Adipose tissue (tissue), 3 donors: Measurements from ENCODE around the gene TFEB. TPM values are rescaled to one million over a fixed set of nuclear protein-coding genes. Genes with fewer than 3 reads are reported as not detected.

Source experiments
- H3K27ac ChIP-seq: one replicate; pipeline ENCODE4 v1.5.1; 2013; ENCODE audit warnings: low read depth, low read length
- WGBS, 3 donors: extraction: QIAGEN DNeasy Blood & Tissue Kit; methylation state at CpG; one replicate each; pipeline ENCODE4 v1.1.7; 2013; 5-methylcytosine and 5-hydroxymethylcytosine counted together
- polyA plus RNA-seq, 3 donors: library from polyadenylated mRNA; stranded (reverse); fragments of 200-250 nt; gene quantifications; one replicate each; pipeline ENCODE4 v1.2.3, GENCODE V29; 2013
- donor health status: healthy with polysubstance abuse.
- donor health status: Bipolar disorder and iron deficiency.
- donor health status: healthy.

TFEB gene
- polyA plus RNA-seq, 3 donors: 10.1 to 18.1 (median 13.9) TPM

- WGBS, 3 donors: 71 to 73% (median 72%) methylated on average over 11 of the region's 11 CpGs
- H3K27ac ChIP-seq: no peak overlapping the region
Observed at GRCh38 chr6:41642090-41642959, 93.1 kb downstream of the TFEB start.

- 82 to 94% (median 92%) methylated on average over 9 of the region's 9 CpGs for WGBS, 3 donors
- H3K27ac ChIP-seq: no peak overlapping the region
Observed at GRCh38 chr6:41641352-41641925, 94.0 kb downstream of the TFEB start.

- no peak overlapping the region for H3K27ac ChIP-seq
- WGBS, 3 donors: 65 to 94% (median 81%) methylated on average over 7 of the region's 7 CpGs
Observed at GRCh38 chr6:41640426-41640825, 95.0 kb downstream of the TFEB start.

- no peak overlapping the region for H3K27ac ChIP-seq
- WGBS, 3 donors: 69 to 79% (median 77%) methylated on average over 7 to 8 of the region's 8 CpGs
Observed at GRCh38 chr6:41639809-41640371, 95.5 kb downstream of the TFEB start.

- H3K27ac ChIP-seq: no peak overlapping the region
- WGBS, 3 donors: 27 to 29% (median 28%) methylated on average over 36 to 40 of the region's 40 CpGs
Observed at GRCh38 chr6:41638935-41639808, 96.2 kb downstream of the TFEB start.

DNA sequence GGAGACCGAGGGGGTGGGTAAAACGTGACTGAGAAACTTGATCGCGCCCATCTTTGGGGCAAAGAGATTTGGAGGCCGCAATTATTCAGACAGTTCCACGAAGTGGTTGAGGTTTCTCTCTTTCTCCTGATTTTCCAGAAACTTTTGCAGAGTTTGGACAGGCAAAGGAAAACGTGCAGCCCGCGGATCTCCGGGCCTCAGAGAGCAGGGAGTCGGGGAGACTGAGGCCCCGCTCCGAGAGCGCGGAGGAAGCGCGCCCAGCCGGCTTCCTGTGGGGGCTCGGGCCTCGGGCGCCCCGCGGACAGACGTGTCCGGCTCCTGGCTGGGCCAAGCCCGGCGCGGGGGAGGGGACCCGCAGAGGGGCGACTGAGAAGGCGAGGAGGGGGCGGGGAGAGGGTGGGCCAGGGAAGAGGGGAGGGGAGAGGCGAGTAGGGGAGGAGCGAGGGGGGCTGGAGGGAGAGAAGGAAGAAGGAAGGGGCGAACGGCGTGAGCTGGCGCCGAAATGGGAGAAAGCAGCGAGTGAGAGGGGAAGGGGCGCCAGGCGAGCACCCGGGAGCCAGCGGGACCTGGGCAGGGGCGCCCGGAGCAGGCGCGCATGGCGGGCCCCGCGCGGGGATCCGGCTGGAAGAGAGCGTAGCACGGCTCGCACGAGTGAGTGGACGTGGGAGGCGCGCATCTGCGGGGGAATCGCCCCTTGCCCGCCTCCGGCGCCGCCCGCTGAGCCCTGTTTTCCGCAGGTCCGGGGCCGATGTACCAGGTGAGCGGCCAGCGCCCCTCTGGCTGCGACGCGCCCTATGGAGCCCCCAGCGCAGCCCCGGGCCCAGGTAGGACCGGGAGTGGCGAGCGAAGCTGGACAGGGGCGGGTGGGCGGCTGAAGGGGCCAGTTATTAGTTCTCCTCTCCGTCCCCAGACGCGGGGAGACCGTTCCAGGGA, 97.1 kb downstream of the TFEB start, which contains the start of gene MDFI:
MDFI (plus strand) TSS at position 467 of the 933 bp plus-strand sequence; CDS start at position 749, 282 bp downstream.
- no peak within 1 kb of the TSS for H3K27ac ChIP-seq
- 1% methylated on average over 61 to 86 of the region's 86 CpGs for WGBS, 3 donors

DNA sequence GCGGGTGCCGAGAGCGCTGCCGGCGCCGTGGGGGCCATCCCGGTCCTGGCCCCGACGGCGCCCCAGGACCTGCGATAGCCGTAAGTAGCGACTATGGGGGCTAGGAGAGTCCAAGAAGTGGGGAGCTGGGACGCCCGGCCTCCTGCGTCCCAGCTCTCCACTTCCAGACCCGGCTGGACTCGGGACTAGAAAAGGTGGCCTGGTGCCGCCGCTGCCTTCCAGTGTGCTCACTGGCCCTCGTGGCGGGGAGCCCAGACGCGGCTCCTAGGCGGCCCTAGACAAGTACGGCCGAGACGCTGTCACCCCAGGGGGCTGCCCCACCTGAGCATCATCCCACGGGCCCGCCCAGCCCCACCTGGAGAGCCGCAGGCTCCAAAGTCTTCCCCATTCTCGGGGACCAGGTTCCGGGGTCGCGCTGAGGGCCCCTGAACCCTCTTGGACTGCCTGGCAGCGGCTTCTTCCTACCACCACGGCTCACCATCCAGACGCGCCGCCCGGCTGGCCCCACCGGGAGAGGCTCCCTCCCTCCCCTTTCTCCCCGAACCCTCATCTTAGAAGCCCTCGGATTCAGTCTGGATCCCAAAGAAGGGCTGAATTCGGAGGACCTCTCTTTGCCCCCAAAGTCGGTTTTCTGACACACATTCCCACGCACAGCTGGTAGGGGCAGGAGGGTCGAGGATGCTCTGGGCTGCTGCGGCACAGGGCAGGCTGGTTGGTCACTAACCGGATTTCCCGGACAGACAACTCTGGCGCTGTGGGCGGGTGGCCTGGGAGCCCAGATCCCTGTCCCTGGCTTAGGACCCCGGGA, 98.0 kb downstream of the TFEB start:
- WGBS, 3 donors: 6 to 18% (median 17%) methylated on average over 49 to 54 of the region's 54 CpGs
- H3K27ac ChIP-seq: no peak overlapping the region

DNA sequence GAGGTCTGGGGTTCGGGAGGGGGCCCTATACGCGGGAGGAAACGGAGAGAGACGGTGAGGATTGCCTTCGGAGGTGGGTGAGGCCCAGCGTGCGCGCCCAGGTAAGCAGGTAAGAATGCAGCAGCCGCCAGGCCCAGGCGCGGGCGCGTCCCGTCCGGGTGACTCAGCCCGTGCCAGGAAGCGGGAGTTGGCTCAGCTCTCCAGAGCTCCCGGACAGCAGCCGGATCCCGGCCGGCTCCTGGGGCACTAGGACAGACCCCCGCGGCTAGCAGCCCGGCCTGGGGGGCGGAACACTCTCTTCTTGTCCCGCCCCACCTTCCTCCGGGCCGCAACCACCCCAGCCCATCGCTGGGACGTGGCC, 98.6 kb downstream of the TFEB start:
- H3K27ac ChIP-seq: no peak overlapping the region
- 17 to 53% (median 48%) methylated on average over 25 to 31 of the region's 31 CpGs for WGBS, 3 donors

DNA sequence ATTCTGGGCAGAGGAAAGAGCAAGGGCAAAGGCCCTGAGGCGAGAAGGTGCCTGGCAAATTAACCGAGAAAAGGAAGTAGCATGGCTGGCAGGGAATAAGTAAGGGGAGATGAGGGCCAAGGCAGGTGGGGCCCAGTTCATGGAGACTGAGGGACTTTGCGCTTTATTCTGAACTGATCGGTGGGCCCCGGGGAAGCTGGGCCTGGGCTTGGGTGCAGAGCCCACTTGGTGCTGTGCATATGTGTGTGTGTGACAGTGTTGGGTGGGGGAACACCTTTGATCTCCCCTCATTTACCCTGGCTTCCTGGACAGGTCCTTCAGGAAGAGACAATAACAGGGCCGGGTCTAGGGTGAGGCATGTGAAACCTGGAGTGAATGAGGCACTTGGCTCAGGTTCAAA, 100.0 kb downstream of the TFEB start:
- WGBS, 3 donors: 74 to 85% (median 79%) methylated on average over 6 of the region's 6 CpGs
- no peak overlapping the region for H3K27ac ChIP-seq

DNA sequence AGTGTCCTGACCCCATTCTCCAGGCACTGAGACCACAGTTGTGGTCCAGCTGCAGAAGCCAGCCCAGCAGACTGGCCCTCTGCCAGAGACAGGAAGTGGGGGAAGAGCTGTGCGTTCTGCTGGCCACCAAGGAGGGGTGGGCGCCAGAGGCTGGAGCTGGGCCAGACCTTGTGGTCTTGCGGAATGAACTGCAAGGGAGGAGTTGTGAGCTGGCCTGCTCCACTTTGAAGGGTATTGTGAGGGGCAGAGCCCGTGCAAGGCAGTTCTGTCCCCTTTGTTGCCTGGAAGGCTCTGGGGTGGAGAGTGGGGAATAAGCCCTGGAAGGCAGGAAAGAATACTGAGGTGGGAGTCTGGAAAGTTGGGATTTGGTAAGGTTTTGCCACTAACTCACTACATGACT, 100.8 kb downstream of the TFEB start:
- H3K27ac ChIP-seq: no peak overlapping the region
- 11 to 73% (median 16%) methylated on average over 4 of the region's 4 CpGs for whole genome bisulfite sequencing, 3 donors

Other genes starting within 250 kb of the TFEB start
- gene FOXP4, start 189.2 kb downstream of the TFEB start, polyA plus RNA-seq: 10 to 100 TPM in 2 of 3 donors, 1 to 10 TPM in 1; 8.3 to 26.6 (median 18.4) TPM
- 100 to 1,000 TPM in 1 of 3 donors, 10 to 100 TPM in 1, 1 to 10 TPM in 1; 5.5 to 178 (median 47.3) TPM for gene MDFI, start 97.1 kb downstream of the TFEB start, polyA plus RNA-seq
- 1,000 to 10,000 TPM in 1 of 3 donors, 100 to 1,000 TPM in 1, 1 to 10 TPM in 1; 7.5 to 1,282 (median 263) TPM for gene PGC, start 11.8 kb upstream of the TFEB start, polyA plus RNA-seq
- gene FRS3, start 44.3 kb upstream of the TFEB start, polyA plus RNA-seq: 1 to 10 TPM; 2.7 to 6.9 (median 3.3) TPM
- gene PRICKLE4, start 45.2 kb upstream of the TFEB start, polyA plus RNA-seq: 1 to 10 TPM; 1.4 to 4.5 (median 3.1) TPM
- gene TOMM6, start 52.1 kb upstream of the TFEB start, polyA plus RNA-seq: 100 to 1,000 TPM; 160 to 342 (median 246) TPM
- 1 to 10 TPM in 2 of 3 donors, under 1 TPM in 1; 0.79 to 1.9 (median 1.3) TPM for gene USP49, start 159.8 kb upstream of the TFEB start, polyA plus RNA-seq
- 1 to 10 TPM; 5.3 to 8.1 (median 7.0) TPM for gene MED20, start 185.5 kb upstream of the TFEB start, polyA plus RNA-seq
- 10 to 100 TPM in 2 of 3 donors, 1 to 10 TPM in 1; 9.3 to 32.7 (median 12.0) TPM for gene BYSL, start 185.9 kb upstream of the TFEB start, polyA plus RNA-seq
- gene CCND3, start 206.2 kb upstream of the TFEB start, polyA plus RNA-seq: 100 to 1,000 TPM in 1 of 3 donors, 10 to 100 TPM in 2; 35.5 to 146 (median 95.9) TPM